Forelimb muscle (tissue), 1 donor: Measurements from ENCODE around the gene ME3. TPM values are rescaled to one million over a fixed set of nuclear protein-coding genes. Genes with fewer than 3 reads are reported as not detected.
"Not testable (repeated sequence)": the region's sequence is repeated elsewhere in the genome, so short reads cannot be mapped to it uniquely, and the experiment has no call there.

Experiments
- DNase-seq: peaks from one replicate; pipeline ENCODE4 v3.0.0-alpha.2; 2013; ENCODE audit warnings: low read depth
- polyA plus RNA-seq: library from polyadenylated mRNA; unstranded; fragments of 120-200 nt; gene quantifications from one replicate; pipeline ENCODE4 v1.2.1, GENCODE V29; 2013; ENCODE audit not compliant: insufficient read length

Gene ME3
- polyA plus RNA-seq, 1 donor: 10.8 TPM

GRCh38 chr11:86621854-86622253 lies 50.6 kb downstream of the ME3 start:
- DNase-seq: no peak

DNA sequence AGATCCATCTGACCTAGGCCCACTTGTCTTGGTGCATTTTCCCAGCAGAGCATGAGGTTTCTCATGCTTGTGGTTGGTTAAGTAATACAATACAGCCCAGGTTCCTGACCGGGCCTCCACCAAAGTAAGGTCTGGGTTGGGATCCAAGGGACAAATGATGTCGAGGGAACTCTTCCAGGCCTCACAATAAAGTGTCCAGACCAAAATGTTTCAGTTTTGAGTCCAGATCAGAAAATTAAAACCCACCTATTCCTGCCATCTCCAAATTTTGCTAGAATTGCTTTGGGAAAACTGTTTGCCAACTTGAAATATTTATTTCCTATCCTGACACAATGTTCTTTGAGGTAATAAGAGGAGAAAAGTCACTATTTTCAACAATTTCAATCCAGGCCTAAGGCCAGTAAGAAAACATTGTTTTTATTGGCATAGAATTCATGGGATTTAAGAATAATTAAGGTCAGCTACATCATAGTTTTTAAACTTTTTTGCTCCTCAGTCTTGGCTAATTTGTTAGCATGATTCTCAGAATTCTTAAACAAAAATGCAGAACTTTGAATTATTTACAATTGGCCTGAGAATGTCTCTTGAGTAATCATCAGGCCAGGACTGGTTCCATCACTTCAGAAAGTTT lies 51.4 kb downstream of the ME3 start:
- peak; percentile 83 for DNase-seq

- DNase-seq: not testable (repeated sequence)
Observed at GRCh38 chr11:86619428-86619827, 53.0 kb downstream of the ME3 start.

DNA sequence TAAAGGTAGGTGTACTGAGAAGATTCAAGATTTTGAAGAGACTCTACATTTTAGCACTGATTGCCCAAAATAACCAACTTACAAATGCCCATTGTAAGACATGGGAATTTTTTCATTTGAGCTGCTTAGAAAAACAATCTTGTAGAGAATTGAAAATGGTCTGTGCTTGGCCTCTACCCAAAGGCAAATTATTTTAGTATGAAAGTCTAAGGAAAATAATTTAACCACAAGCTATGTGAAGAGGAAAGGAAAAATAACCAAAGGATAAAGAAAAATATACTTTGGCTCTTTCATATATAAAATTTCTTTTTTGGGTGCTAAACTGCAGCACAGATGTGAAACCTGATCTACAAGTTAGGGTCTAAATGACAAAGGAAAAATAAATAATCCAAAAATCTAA lies 54.9 kb downstream of the ME3 start:
- DNase-seq: no peak

DNA sequence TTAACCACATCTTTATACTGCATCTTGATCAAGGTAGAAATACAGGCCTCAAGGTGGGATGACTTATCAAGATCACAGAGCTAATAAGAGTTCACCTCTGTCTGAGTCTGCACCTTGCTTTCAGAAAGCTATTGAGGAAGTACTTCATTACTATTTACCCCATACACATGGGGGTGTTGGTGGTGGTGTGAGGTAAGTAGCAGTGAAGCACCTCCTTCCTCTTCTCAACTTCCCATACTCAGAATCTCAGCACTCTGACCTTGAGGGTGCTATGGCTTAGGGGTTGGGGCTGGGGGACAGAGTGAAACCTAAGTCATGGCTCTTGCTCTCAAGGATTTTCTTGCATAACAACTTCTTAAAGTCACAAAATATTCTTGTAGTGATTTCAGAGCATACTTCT lies 56.9 kb downstream of the ME3 start:
- DNase-seq: no peak

DNA sequence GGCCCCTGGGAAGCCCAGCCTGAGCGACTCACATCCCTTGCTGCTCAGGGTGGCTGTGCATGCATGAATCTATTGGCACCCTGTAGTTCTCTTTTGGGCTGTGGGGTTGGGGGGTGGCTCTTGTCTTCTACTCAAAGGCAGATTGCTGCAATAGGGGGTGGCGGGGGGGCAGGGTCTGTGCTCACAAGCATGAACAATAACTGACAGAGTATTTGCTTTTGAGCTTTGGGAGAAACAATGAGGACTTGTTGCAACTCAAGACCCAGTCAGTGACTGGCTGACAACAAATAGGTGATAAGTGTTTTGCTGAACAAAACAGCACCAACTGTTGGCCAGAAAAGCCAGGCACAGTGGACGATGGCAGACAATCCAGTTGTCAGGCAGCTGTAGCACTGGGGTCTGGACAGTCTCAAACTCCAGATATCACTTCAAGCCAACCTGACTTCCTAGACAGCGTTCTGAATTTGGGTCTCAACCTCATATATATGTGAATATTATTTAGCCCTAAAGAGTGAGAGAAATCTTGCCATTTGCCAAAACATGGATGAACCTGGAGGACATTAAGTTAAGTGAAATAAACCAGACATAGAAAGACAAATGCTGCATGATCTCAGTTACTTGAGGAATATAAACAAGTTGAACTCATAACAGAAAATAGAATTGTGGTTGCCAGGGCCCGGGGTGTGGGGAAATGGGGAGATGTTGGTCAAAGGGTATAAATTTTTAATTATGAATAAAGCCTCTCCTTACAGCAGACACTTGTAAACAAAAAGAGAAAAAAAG lies 61.7 kb downstream of the ME3 start:
- no peak for DNase-seq

DNA sequence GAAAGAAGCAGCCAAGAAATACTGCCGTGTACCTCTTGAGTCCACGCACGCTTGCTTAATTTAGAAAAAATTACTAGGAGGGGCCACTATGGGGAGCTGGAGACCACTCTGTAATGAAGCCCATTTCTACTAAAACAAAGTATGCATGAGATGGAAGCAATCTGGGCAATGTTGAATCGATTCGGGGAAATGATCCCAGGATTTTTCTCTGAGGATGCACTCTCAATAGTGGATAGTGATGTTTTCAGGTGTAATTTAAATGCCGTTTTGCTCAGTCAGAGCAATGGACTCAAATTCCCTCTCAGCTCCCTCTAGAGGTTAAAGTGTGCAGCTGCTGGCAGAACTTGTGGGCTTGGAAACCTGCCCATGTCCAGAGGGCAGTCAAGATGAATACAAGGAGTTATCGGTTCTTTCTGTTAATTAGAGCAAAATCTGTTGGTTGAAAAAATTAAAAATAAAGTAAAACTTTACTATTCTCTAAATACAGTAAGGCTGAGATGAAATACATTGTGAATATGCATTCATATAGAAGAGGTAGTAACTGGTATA lies 64.1 kb downstream of the ME3 start:
- DNase-seq: peak; percentile 86

DNA sequence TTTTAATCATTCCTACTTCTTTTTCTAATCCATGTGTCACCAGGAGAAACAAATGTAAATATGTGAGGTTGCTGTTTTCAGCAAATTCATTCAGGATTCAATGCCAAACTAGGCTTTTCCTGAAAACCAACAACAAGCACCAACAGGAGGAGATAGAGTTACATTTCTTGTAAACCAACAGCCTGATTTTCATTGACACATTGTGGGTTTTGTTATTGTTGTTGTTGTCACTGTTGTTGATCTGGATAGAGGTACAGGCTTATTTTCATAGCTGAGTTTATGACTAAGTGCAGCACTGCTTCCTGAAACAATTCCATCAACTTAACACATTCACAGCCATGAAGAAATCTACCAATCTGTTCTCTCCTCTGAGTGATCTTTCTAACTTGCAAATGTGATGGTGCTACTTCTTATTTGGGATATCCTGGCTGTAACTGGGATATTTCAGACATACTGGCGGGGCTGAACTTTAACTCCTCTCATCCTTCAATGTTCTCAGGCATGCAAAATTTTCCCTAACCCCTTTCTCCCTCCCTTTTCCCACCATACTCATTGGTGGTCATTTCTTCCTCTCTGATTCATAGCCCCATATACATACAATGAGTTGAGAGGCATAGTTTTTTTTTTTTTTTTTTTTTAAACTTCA lies 65.5 kb downstream of the ME3 start:
- DNase-seq: no peak

- no peak for DNase-seq
Observed at GRCh38 chr11:86606270-86606835, 66.1 kb downstream of the ME3 start.

GRCh38 chr11:86596861-86597586 lies 75.4 kb downstream of the ME3 start:
- DNase-seq: peak; percentile 75

- no peak for DNase-seq
Observed at GRCh38 chr11:86595955-86596354, 76.5 kb downstream of the ME3 start.

- DNase-seq: no peak
Observed at GRCh38 chr11:86595451-86595850, 77.0 kb downstream of the ME3 start.

DNA sequence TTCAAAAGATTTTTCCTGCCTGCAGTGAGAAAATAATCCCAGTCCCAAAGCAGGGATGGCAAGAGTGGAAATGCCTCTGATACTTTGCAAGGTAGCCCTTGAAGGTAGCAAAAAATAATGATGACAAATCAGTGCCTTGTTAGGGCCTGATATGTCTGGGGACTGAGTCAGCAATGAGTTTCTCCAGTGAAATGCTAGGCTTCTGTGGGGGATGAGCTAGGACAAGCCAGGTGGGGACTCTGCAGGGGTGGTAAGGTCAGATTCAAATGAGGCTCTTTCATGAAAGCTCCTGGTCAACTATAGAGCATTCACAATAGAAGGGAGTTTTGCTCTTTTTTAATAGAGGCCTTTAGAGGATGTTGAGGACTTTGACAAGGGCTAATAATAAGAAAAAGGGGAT lies 77.7 kb downstream of the ME3 start:
- no peak for DNase-seq

DNA sequence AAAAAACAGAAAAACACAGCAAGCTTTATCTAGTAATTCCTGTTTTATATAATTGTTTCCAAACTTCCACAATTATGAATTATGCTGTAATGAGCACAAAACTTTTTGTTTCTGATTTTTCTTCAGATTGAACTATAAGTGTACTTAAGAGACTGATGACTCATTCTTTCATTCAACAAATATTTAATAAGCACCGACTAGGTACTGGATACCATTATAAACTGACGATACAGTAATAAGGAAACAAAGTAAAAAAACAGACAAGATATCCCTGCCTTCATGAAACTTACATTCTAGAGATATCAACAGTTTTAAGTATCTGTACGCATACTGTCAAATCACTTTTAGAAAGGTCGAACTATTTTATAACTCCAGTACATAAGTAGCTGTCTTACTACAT lies 78.6 kb downstream of the ME3 start:
- no peak for DNase-seq

DNA sequence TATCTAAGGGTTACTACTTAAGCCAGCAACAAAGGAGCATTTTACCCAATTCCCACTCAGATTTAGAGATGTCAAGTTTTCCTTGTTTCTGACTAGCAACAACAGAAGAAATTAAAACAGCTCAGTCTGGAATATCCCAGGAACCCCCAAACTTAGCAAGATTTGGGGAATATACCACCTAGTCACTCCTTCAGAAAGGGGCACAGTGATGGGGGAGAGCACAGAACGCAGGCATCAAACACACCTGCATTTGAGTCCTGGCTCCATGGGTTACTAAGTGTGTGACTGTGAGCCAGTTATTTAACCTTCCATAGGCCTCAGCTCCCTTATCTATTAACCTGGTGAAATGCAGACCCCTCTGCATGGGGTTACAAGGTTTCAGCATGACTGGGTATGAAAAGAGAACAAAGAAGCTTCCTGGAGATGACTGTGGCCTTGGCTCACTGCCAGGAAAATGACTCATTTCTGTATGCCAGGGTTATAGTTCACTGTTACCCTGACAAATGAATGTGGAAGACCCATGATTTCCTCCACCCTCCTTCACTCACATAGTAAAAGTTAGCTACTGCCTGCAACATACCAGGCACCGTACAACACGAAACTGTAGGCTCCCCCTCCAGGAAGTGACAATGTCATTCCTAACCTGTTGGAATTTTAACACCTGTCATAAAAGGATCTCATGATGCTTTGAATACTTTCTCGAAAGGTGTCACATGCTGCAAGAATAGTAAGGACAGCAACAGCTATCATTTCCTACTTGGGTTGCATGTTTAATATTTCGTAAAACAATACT lies 79.6 kb downstream of the ME3 start:
- no peak for DNase-seq

DNA sequence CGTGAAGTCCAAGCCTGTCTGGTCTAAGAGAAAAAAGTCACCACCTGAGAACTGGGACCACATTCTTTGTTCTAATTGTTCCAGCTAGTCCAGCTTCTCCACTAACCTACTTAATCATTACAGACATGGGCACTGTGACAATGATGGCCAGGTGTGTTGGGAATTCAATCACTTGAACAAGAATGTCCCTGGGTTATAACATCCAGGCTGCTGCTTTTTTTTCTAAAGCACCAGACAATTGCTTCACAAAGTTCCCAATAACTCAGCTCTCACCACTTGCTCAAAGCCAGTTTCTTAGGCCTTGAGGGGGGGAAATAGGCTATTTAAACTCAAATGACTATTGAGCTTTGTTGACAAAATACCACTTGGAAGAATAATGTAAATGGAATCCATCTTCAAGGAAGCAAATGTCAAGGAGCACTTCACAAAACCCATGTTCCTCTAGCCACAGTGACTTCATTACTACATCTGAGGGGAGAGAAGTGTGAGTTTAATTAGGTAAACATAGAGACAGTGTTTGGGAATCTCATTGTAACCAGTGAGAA lies 80.3 kb downstream of the ME3 start:
- no peak for DNase-seq

- no peak for DNase-seq
Observed at GRCh38 chr11:86591631-86592030, 80.8 kb downstream of the ME3 start.

DNA sequence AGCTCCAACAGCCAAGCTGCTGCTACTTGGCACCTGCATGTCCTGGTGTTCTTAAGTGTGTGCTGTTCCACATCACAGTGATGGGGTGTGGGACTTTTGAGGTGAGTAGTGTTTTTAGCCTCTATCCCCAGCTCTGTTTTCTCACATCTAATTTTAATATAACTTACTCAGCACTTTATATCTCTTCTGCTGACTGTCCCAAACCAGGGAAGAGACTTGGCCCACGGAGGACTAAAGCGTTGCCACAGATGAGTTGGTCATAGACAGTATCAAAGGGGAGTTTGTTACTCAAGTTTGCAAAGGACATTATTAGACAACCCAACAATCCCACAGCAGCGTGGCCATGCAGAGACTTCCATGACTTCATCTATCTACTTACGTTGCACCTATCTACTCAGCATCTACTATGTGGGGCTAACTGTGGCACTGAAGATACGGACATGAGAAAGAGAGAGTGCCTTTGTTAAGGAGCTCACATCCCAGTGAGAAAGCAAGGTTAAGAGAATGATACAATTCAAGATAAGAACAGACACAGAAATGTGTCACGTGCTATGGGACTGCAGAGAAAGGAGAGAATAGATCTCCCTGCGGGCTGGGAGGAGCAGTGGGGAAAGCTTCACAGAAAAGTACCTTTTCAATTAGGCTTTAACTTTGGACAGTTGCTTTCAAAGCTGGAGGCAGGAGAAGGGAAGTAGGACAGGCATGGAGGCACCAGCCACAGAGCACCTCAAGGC lies 82.4 kb downstream of the ME3 start:
- no peak for DNase-seq

GRCh38 chr11:86589204-86589603 lies 83.2 kb downstream of the ME3 start:
- no peak for DNase-seq

GRCh38 chr11:86588566-86589090 lies 83.8 kb downstream of the ME3 start:
- no peak for DNase-seq
